CD4-positive, alpha-beta T cell treated with Interferon alpha-2 for 1 hour (primary cell): ENCODE results near the gene NRBP1.

Experiments
- DNase-seq, 2 donors: peaks; one replicate each; pipeline ENCODE4 v3.0.0-alpha.2; 2020 to 2022

The NRBP1 gene

DNA sequence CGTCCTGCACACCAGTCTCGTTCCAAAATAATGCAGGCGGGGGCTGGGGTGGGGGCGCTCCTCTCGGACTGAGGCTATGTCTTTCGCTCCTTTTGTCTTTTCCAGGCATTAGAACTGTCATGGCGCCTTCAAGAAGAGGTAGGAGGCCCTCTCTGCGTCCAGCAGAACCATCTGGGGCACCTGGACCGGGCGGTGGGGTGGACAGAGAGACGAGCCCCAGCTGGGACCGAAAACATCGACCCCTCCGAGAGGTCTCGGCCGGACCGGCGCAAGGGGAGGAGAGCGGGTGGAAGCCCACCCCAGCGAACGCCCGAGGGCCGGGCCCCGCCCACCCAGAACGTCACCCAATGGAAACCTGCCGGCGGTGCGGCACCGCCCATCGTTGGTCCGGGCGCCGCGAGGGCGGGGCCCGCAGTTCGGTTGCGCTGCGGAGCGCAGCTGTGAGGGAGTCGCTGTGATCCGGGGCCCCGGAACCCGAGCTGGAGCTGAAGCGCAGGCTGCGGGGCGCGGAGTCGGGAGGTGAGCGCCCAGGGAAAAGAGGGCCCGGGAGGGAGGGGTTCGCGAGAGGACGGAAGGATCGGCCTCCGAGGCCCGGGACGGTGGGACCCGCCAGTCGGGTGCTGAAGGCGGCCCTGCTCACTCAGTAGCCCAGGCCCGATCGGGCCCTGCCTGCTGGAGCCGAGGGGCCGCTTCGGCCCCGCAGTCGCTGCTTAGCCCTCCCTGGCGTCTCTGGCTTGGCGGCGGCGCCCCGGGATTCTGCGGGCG, at the start of gene NRBP1:
Gene NRBP1, plus strand, starts transcription at position 419 of the 765 bp plus-strand sequence. CDS start 4,643 bp downstream, outside the sequence.
- peak; percentile 83 to 91 for DNase-seq

DNA sequence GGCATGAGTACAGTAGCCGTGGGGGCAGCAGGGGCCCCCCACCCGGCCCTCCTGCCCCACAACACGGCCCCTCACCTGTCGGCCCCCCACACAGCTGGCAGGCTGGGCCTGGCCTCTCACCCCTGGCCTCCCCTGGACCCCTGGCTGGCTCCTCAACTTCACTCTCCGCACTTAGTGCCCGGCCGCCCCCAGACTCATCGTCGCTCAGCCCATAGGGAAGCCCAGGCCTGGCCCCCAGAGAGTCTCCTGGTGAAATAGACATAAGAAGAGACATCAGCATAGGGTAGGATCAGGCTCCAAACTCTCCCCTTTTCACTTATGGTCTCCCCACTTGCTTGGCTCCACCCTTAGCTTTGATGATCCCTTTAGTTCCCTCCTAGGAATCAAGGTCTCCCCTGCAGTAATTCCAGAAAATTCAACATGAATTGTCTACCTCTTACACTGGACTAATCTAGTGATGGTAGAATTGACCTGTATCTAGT, 49.6 kb upstream of the NRBP1 start:
- DNase-seq, result no peak

DNA sequence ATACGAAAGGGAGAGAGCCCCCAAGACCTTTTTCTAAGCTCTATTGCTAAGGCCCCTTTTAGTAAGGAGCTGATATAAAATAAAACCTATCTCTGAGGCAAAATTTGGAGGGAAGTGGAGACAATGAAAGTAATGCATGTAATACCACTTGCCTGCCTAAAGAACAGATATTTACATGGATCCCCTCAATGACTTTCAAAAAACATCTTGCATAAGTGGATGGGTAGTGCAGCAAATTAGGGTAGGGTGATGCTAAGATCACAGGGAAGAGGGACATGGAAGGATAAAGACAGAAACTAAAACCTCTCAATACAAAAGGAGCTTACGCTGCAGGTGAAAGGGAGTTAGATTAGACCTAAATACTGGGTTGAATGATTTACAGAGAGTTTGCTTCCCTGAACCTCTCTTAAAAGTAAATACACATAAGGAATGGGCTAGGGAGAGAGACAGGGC, 49.0 kb upstream of the NRBP1 start:
- no peak for DNase-seq

DNA sequence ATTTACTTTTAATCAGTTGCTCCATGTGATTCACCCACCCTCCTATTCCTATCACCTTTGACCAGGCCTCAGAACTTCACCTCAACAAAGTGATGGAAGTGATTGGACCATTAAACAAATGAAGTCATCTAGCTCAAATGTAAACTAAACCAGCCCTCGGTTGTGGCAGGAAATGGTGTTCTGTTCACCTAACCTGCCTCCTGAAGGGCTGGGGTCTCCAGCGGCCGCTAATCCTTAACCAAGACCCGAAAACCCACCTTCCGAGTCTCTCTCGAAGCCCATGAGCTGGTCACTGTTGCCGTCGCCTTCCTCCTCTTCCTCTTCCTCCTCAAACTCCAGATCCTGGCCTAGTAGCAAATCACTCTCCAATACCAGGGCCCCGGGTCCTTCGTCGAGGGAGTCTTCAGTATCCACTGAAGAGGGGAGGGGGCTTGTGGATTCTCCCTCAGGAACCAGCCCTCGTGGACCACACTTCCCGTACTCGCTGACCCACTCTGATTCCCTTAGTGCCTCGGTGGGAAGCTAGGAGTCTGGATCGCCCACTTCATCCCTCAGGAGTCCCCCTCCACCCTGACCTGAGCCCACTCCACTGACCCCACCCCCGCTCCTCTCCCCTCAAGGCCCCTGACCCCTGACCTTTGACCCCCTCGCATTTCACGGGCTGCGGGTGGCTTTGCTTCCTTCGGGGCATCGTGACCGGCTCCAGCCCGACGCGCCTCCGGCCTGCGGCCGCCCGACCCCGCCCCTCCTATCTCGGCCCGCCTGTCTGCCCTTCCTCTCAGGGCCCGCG, 48.4 kb upstream of the NRBP1 start:
- DNase-seq, result peak; percentile 53 to 58

DNA sequence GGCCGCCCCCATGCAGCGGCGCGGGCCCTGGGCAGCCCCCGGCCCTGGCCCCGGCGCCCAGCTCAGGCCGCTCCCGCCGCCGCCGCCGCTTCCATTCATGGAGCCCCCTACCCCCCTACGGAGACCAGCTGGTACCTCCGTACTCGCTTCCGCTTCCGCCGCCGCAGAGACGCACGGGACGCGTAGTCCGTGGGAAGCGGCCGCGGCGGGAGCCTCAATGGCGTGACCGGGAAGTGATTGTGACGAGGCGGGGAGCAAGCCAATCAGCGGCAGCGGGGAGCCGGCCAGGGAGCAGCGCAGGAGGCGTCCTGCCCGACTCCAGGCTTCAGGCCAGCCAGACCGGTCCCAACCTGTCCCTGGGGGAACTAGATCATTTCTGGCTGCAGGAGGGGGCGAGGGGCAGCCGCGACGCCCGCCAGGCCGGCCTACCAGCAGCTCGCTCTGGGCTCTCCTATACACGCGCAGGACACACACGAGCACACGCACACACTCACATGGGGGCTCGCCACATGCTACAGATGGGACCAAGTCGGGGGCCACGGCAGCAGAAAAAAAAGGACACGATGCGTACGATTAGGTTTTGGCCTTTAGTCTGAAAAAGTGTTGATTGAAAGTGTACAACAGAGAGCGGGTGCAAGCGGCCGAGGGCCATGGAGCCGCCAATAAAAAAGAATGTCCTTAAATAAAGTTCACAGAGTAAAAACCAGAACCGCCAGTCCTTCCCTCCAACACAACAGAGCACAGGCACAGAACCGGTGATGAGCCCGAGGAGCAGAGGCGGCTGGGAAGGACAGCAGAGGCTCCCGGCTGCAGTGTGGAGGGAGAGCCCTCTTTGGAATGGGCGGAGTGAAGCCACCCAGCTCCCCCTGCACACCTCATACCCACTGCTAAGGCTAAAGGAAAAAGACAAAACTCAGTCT, 47.5 kb upstream of the NRBP1 start, which contains the start of gene ZNF513:
Gene ZNF513, minus strand, starts transcription at position 109 of the 920 bp plus-strand sequence. CDS start 208 bp downstream, outside the sequence.
- peak; percentile 88 to 91 for DNase-seq

DNA sequence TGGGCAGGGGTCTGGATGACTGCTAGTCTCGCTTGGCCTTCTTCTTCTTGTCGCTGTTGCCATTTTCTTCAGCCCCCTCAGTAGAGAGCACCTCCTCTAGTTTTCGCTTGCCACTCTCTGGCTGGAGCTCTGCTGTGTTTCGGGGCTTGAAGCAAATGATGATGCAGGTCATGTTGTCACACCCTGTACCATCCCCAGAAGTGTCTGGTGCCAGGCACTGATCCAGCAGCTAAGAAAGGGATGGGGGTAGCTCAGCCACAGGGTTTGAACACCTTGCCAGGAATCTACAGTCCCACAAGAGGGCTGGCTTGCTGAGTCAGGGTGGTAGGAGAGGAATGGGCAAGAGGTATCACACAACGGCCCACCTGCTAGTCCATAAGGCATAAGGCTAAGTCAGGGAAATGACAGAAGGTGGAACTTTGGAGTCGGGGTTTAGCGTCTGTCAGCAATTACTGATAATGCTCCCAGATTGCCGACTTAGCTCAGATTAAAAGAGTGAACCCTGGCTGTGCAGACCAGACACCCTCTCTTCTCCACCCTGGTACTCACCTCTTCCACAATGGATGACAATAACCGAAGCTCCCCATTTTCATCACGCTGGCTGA, 46.8 kb upstream of the NRBP1 start:
- no peak for DNase-seq

DNA sequence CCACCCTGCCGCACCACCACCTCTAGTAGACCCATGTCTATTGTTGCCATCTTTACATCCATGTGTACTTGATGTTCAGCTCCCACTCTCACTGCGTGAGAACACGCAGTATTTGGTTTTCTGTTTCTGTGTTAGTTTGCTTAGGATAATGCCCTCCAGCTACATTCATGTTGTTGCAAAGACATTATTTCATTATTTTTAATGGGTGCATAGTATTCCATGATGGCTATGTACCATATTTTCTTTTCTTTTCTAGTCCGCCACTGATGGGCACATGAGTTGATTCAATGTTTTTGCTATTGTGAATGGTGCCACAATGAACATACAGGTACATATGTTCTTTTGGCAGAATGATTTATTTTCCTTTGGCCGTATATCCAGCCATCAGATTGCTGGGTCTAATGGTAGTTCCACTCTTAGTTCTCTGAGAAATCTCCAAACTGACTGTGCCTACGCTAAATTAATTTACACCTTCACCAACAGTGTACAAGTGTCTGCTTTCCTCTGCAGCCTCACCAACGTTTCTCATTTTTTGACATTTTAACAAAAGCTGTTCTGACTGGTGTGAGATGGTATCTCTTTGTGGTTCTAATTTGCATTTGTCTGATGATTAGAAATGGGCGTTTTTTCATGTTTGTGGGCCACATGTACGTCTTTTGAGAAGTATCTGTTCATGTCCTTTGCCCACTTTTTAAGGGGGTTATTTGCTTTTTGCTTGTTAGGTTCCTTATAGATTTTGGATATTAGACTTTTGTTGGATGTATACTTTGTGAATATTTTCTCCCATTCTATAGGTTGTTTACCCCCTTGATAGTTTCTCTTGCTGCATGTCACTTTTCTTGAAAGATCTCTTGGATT, 37.4 kb upstream of the NRBP1 start:
- DNase-seq, result peak in 1 of 2 donors; percentile 75

DNA sequence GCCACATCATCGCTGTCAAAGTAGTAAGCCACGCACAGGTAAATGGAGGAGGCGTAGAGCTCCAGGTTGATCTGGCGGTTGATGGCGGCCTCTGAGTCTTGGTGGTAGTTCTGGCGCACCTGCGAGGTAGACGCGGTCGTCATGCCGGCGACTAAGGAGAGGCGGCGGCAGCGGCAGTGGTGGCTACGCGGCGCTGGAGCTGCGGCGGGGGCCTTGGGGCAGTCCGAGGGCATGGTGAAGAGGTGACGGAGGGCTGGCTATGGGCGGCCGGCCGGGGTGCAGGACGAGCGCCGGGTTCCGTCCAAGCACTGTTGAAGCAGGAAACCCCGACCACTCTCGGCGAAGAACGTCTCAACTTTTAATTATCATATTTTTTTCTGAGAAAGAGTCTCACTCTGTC, 35.2 kb upstream of the NRBP1 start:
- DNase-seq, result no peak

DNA sequence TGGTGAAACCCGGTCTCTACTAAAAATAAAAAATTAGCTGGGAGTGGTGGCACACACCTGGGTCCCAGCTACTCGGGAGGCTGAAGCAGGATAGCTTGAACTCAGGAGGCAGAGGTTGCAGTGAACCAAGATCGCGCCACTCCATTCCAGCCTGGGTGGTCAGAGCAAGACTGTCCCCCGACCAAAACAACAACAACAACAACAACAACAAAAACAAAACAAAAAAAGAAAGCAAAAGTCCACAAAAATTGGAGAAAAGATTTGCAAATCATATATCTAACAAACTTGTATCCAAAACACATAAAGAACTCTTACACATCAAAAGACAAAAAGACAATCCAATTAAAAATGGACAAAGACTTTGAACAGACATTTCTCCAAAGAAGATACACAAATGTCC, 29.5 kb upstream of the NRBP1 start:
- DNase-seq, result no peak

DNA sequence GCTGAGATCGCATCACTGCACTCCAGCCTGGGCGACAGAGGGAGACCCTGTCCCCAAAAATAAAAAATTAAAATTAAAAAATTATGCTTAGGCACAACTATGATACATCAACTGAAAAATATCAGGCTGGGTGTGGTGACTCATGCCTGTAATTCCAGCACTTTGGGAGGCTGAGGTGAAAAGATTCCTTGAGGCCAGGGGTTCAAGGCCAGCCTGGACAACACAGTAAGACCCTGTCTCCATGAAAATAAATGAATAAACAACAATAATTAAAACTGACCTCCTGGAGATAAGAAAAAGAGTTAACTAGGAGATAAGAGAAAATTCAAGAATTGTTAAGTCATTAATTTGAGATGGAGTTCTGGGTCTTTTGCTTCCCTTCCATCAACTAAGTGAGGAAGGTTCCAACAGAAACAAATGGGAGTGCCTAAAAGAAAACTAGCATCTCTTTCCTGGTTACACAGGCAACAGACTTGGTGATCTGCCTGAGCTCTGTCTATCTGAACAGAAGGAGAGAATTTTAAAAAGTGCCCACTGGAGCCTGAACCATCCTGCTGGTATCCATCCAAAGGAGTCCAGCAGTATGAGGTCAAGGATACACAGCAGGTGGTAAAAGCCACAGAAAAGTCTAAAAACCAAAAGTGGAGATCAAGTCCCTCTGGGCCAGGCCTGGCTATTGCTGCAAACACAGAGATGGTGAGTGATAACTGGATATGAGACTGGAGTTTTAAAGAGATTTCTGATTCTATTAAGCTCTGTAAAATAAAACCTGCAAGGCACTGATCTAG, 27.9 kb upstream of the NRBP1 start:
- no peak for DNase-seq

DNA sequence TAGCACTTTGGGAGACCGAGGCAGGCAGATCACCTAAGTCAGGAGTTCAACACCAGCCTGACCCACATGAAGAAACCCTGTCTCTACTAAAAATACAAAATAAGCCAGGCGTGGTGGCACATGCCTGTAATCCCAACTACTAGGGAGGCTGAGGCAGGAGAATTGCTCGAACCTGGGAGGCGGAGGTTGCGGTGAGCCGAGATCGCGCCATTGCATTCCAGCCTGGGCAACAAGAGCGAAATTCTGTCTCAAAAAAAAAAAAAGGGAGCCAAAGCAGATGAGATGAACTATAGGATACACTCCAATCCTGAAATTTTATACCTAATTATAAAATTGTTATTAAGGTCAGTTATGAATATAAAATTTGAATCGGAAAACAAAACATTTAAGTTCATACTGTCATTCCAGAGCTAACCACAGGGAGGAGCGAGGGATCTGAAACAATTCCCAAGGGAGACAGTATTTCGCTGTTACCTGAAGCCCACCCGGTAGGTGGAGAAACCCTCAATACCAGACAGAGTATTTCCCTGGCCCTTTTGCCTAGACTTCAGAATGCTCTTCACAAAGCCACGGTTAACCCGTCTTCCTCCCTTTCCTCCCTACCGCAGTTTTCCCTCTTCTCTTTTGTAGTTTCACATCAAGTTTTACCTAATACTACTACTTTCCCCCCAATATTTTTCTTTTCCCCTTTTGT, 20.5 kb upstream of the NRBP1 start:
- no peak for DNase-seq

DNA sequence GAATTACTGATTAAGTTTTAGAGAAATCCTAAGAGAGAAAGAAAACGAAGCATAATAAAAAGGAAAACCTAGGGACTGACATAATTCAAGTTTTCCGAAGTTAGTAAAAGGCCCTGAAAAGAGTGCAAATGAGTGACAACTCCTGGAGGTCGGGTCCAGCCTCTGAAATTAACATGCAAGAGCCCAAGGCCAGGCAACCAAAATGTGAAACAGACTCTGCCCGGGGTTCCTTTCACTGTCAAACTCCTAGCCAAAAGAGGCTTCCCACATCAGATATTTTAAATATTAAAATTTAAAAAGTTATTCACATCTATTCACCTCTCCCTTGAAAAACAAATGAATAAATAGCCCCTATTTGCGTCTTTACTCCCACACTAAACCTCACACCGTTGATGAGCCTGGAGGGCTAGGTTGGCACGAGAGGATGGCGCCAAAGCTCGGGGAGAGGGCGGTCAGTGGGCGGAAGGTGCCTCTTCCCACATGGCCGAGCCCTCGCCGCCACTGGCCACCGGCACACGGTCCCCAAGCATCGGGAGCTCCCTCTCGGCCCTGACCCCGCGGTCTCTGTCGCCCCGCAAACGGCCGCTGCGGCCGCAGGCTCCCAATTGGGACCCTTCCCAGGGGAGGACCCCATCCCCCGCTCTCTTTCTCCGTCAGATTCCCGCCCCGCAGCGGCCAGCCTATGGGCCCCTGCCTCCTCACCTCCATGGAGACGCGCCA, 19.7 kb upstream of the NRBP1 start:
- no peak for DNase-seq

DNA sequence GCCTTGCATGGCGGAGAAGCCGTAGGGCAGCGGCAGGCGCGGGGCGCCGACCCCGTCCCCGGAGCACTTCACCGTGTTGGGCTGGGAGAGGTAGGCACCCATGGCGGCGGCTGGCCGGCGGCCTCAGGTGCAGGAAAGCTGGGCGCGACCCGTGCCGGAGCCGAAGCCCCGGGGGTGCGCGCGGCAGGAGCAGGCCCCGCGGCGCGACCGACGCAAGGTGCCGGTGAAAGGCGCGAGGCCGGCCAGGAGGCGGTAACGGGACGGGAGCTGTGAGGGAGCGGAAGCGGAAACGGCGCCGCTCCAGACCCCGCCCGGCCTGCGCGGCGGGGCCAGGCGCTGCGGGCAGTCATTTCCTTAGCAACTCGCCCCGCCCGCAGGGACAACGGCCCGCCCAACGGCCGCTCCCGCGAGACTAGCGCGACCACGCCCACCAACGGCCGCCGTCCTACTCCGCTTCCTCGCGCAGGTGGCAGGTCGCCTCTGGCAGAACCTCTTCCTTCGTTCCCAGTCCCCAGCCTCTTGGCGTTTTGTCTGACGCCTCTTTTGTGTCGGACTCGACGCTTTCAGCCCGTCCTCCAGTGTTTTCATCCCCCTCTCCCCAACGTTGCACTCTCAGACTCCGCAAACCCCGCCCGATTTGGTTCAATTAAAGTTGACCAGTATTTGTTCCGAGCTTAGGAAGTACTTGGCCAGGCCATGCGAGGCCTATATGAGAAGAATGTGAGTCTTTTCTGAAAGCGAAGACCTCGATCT, 18.9 kb upstream of the NRBP1 start, which contains the start of gene PPM1G:
Gene PPM1G, minus strand, starts transcription at position 271 of the 753 bp plus-strand sequence. Its CDS starts 169 bp downstream, at position 102.
- DNase-seq, result peak; percentile 93 to 96

DNA sequence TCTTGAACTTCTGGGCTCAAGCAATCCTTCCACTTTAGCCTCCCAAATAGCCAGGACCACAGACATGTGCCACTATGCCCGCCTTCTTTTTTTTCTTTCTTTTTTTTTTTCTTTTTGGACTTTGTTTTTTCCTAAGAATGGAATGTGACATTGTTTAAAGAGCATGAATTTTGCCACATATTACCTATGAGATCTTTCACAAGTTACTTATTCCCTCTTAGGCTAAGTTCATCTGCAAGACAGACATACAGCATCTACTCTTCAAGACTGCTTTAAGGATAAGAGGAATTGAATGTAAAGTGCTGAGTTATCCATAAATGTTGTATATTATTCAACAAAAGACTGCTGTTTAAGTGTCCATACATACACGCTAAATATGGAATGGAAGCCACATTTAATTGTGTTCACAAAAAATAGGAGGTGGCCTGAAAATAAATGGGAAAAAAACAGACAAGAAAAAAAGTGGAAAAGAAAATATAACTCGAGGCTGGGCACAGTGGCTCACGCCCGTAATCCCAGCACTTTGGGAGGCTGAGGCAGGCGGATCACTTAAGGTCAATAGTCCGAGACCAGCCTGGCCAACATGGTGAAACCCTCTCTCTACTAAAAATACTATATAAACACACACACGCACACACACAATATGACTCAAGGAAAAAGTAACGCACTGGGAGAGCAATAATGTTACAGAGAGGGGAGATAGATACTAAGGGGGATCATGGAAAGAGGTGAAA, 15.8 kb upstream of the NRBP1 start:
- no peak for DNase-seq

DNA sequence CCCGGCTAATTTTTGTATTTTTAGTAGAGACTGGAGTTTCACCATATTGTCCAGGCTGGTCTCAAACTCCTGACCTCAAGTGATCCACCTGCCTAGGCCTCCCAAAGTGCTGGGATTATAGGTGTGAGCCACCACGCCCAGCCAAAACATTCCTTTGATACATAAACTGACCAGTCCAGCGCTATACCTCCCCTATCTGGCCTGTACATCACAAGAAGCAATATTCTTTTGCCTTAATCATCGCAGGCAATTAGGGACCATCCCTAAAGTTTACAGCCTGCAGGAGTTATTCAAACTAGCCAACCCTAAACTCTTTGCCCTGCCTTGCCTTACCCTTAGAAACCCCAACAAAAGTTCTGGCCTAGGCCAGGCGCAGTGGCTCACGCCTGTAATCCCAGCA, 12.3 kb upstream of the NRBP1 start:
- DNase-seq, result no peak

DNA sequence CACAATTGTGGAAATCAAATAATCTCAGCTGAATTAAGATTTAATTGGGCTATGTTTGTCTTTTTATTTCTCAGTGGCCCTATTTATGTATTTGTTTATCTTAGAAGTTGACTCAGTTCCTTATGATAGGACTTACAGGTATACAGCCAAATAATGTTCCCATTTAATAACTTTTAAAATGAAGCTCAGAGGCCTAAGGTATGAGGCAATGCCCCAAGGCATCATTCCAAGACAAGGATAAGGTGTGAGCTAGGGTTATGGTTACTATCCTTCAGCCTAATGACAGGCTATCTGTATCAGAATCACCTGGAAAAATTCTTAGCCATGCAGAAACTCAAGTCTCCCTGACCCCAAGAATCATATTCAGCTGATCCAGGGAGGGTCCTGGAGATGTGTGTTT, 7.4 kb upstream of the NRBP1 start:
- no peak for DNase-seq

DNA sequence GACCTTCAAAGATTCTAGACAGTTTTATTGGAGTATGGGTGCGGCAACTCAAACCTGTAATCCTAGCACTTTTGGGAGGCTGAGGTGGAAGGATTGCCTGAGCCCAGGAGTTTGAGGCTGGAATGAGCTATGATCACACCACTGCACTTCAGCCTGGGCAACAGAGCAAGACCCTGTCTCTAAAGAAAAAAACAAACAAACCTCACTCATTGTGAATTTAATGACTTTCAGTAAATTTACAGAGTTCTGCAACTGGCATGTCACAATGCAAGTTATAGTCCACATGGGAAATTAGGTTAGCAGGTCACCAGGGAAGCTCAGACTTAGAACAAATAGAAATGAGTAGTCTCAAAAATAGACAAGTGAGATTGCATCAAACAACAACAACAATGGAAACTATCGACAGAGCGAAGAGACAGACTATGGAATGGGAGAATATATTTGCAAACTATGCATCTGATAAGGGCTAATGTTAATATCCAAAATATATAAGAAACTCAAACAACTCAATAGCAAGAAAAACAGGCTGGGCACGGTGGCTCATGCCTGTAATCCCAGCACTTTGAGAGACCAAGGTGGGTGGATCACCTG, 6.7 kb upstream of the NRBP1 start:
- no peak for DNase-seq
